Measurements from ENCODE around the gene ANKRD6.

- no peak for TF ChIP-seq CTCF (IDR thresholded peaks at IDR 0.05; ENCODE audit: poor library complexity)
- no peak for TF ChIP-seq EZH2 (IDR thresholded peaks at IDR 0.05; ENCODE audit: borderline replicate concordance)
These were observed 1.2 kb downstream of the ANKRD6 start for GRCh38 chr6:89434150-89434499.
